T-cell (primary cell): ENCODE measurements around the gene PLXNB3. TPM values are rescaled to one million over a fixed set of nuclear protein-coding genes. Genes with fewer than 3 reads are reported as not detected.

ENCODE experiments used
- ATAC-seq, 4 experiments: fragments of 200-7000 bp in 3 of 4; fragments of 150-1000 bp in 1 of 4; cut with Tn5 transposase; replicated peaks in 1 of 4; 1 replicate in 3 of 4; 2 replicates in 1 of 4; pipeline ENCODE4 v1.10.0; 2021; ENCODE audit warnings: moderate library complexity in 3 of 4, mild to moderate bottlenecking in 2 of 4, moderate number of reproducible peaks in 1 of 4
- CTCF ChIA-PET, 2 donors: fragments of 300-600 bp; sonication (Branson Sonifier 250); formaldehyde crosslinking; loops; one replicate each; lab custom pipeline; 2022; ENCODE audit warnings: antibody characterized with exemption in 2 of 2; lab: Charles Lee
- POLR2A ChIA-PET, 2 donors: fragments of 300-600 bp; sonication (Branson Sonifier 250); formaldehyde crosslinking; loops; one replicate each; lab custom pipeline; 2022; ENCODE audit warnings: antibody characterized with exemption in 2 of 2; lab: Charles Lee
- DNase-seq, 35 experiments: peaks; one replicate each; pipeline versions ENCODE4 v3.0.0 to v3.0.0-alpha.2; 2013 to 2023
- H3K27ac ChIP-seq: one replicate; pipeline ENCODE4 v1.5.1; 2013; ENCODE audit warnings: low read length
- H3K27me3 ChIP-seq, 2 experiments: replicated peaks in 1 of 2; 1 replicate in 1 of 2; 2 replicates in 1 of 2; pipeline versions ENCODE4 v1.6.1 to v1.7.0; 2013; ENCODE audit warnings: low read length in 1 of 2, mixed read lengths in 1 of 2; ENCODE audit not compliant: control insufficient read depth in 2 of 2, insufficient read depth in 2 of 2; ENCODE audit errors: extremely low read depth in 1 of 2
- H3K36me3 ChIP-seq, 2 donors: 1 replicate in 1 of 2; 2 replicates in 1 of 2; pipeline versions ENCODE4 v1.6.1 to v1.7.0; 2013; ENCODE audit warnings: low read length in 1 of 2; ENCODE audit not compliant: control insufficient read depth in 2 of 2, insufficient read depth in 1 of 2; ENCODE audit errors: extremely low read depth in 1 of 2
- H3K4me1 ChIP-seq, 2 experiments: 1 replicate in 1 of 2; 2 replicates in 1 of 2; pipeline versions ENCODE4 v1.6.1 to v1.7.0; 2013; ENCODE audit warnings: low read length in 2 of 2, mixed read lengths in 1 of 2; ENCODE audit not compliant: insufficient read depth in 2 of 2, control insufficient read depth in 1 of 2; ENCODE audit errors: extremely low read depth in 1 of 2
- H3K4me3 ChIP-seq, 2 donors: 1 replicate in 1 of 2; 2 replicates in 1 of 2; pipeline versions ENCODE4 v1.5.1 to v1.7.0; 2013; ENCODE audit warnings: mild to moderate bottlenecking in 2 of 2, low read length in 1 of 2, moderate library complexity in 1 of 2; ENCODE audit not compliant: control insufficient read depth in 1 of 2; ENCODE audit errors: extremely low read depth in 1 of 2
- H3K9me3 ChIP-seq: 2 replicates; pipeline ENCODE4 v1.7.0; 2013
- H3K27ac Mint-ChIP-seq, 2 donors: one replicate each; pipeline ENCODE4 v1.8.0; 2020 to 2021; ENCODE audit warnings: mild to moderate bottlenecking in 2 of 2, mixed read lengths in 2 of 2
- H3K27me3 Mint-ChIP-seq, 2 donors: one replicate each; pipeline ENCODE4 v1.8.0; 2021 to 2022; ENCODE audit warnings: mixed read lengths in 2 of 2
- H3K36me3 Mint-ChIP-seq: one replicate; pipeline ENCODE4 v1.8.0; 2021; ENCODE audit warnings: mixed read lengths
- H3K4me1 Mint-ChIP-seq, 3 donors: one replicate each; pipeline ENCODE4 v1.8.0; 2020 to 2022; ENCODE audit warnings: mixed read lengths in 3 of 3, mild to moderate bottlenecking in 1 of 3
- H3K4me3 Mint-ChIP-seq, 3 donors: one replicate each; pipeline ENCODE4 v1.8.0; 2020 to 2022; ENCODE audit warnings: mild to moderate bottlenecking in 3 of 3, mixed read lengths in 3 of 3, moderate library complexity in 3 of 3
- H3K9me3 Mint-ChIP-seq, 3 donors: one replicate each; pipeline ENCODE4 v1.8.0; 2020 to 2022; ENCODE audit warnings: mixed read lengths in 3 of 3
- WGBS: methylation state at CpG from one replicate; pipeline ENCODE4 v1.1.5; 2013; ENCODE audit warnings: missing lambda C conversion rate; ENCODE audit not compliant: insufficient coverage; 5-methylcytosine and 5-hydroxymethylcytosine counted together
- total RNA-seq, 35 experiments: library from RNA in 6 of 35; stranded (reverse) in 6 of 35; fragments of 120-200 nt in 1 of 35; gene quantifications; one replicate each; pipeline versions ENCODE4 v1.2.1 to v1.2.4 and lab custom pipeline; 2013 to 2026

PLXNB3 gene
- total RNA-seq, 5 donors from 2014 or later (not counting 1 experiment from before 2014, with no cell fraction given), result 0.28 to 0.47 (median 0.43) TPM; not detected in 1

DNA sequence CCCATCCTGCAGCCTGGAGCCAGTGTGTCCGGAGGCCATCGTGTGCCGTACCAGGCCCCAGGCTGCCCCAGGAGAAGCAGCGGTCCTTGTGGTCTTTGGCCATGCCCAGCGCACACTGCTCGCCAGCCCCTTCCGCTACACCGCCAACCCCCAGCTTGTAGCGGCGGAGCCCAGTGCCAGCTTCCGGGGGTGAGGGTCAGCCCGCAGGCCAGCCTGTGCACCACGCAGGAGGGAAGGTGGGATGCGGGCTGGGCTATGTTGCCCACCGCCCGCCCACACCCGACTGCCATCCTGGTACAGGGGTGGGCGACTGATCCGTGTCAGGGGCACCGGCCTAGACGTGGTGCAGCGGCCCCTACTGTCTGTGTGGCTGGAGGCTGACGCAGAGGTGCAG, 9.2 kb downstream of the PLXNB3 start:
- 100% methylated on average over 3 of the region's 23 CpGs for WGBS
- Mint-ChIP-seq H3K4me1 (no peaks in the 10 kb centered on the region), H3K36me3 (no peaks in the 10 kb centered on the region), H3K27ac (no peak overlapping the region), H3K27me3 (no peaks in the 10 kb centered on the region), H3K4me3 (no peak overlapping the region), H3K9me3 (no peaks in the 10 kb centered on the region)
- H3K27ac ChIP-seq, result no peak overlapping the region
- H3K27me3 ChIP-seq, result peaks cover 0 to 10% of the 10 kb centered on the region in 2 experiments
- no peak for ATAC-seq
- DNase-seq, result no peak
- H3K4me3 ChIP-seq, result no peak overlapping the region
- peaks cover 0 to 4% of the 10 kb centered on the region in 2 experiments for H3K4me1 ChIP-seq
- ChIA-PET POLR2A (no interaction called here), CTCF (interaction anchor here in 1 of 2 donors (0.7 kb wide), 1 partner anchor 10 kb away, joined by 3 read pairs; no protein-coding TSS in a partner anchor)
- no peaks in the 10 kb centered on the region for H3K9me3 ChIP-seq
- H3K36me3 ChIP-seq, result no peaks in the 10 kb centered on the region

DNA sequence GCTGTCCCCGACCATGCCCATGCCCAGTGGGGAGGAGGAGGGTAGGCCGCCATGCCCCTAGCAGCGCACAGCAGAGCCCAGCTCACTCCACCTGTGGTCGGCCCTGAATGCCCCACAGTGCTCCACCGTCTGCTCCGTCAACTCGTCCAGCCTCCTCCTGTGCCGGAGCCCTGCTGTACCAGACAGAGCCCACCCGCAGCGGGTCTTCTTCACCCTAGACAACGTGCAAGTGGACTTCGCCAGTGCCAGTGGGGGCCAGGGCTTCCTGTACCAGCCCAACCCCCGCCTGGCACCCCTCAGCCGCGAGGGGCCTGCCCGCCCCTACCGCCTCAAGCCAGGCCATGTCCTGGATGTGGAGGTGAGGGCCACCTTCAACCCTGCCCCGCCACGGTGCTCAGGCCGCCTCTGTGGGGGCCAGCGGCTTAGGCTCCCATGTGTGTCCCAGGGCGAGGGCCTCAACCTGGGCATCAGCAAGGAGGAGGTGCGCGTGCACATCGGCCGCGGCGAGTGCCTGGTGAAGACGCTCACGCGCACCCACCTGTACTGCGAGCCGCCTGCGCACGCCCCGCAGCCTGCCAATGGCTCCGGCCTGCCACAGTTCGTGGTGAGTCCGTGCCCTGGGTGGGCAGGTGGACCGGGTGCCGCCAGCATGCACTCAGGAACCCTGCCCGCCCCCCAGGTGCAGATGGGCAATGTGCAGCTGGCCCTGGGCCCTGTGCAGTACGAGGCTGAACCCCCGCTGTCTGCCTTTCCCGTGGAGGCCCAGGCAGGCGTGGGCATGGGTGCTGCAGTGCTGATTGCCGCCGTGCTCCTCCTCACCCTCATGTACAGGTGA, 9.9 kb downstream of the PLXNB3 start:
- no peaks in the 10 kb centered on the region for H3K9me3 Mint-ChIP-seq
- ChIA-PET POLR2A (no interaction called here), CTCF (no interaction called here)
- 91% methylated on average over 23 of the region's 48 CpGs for WGBS
- H3K27ac Mint-ChIP-seq, result no peak overlapping the region
- Histone ChIP-seq H3K27ac (no peak overlapping the region), H3K4me3 (no peak overlapping the region), H3K9me3 (no peaks in the 10 kb centered on the region), H3K27me3 (peaks cover 0 to 15% of the 10 kb centered on the region in 2 experiments), H3K4me1 (no peaks in the 10 kb centered on the region), H3K36me3 (no peaks in the 10 kb centered on the region)
- no peaks in the 10 kb centered on the region for H3K27me3 Mint-ChIP-seq
- ATAC-seq (no peak), DNase-seq (no peak)
- H3K4me1 Mint-ChIP-seq, result no peaks in the 10 kb centered on the region
- no peak overlapping the region for H3K4me3 Mint-ChIP-seq
- H3K36me3 Mint-ChIP-seq, result no peaks in the 10 kb centered on the region

DNA sequence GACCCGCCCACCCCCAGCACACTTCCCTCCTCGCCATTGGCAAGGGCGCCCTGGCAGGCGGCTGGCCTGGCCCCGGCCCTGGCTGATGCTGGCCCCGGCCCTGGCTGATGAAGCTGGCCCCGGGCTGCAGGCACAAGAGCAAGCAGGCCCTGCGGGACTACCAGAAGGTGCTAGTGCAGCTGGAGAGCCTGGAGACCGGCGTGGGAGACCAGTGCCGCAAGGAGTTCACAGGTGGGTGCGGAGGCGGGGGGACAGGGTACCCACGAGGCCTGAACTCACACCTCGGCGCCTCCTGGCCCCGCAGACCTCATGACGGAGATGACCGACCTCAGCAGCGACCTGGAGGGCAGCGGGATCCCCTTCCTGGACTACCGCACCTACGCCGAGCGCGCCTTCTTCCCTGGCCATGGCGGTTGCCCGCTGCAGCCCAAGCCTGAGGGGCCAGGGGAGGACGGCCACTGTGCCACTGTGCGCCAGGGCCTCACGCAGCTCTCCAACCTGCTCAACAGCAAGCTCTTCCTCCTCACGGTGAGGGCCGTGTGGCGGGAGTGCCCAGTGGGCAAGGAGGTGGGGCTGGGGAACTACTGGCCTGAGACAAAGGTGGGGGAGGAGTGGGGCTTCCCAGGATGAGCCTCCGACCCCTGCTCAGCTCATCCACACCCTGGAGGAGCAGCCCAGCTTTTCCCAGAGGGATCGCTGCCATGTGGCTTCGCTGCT, 10.7 kb downstream of the PLXNB3 start:
- H3K27ac ChIP-seq, result no peak overlapping the region
- no peak overlapping the region for H3K27ac Mint-ChIP-seq
- no peak overlapping the region for H3K4me3 ChIP-seq
- peaks cover 0 to 19% of the 10 kb centered on the region in 2 experiments for H3K27me3 ChIP-seq
- peaks cover 0 to under 1% (median 0%) of the 10 kb centered on the region in 3 donors for H3K4me1 Mint-ChIP-seq
- H3K36me3 Mint-ChIP-seq, result no peaks in the 10 kb centered on the region
- no peak overlapping the region for H3K4me3 Mint-ChIP-seq
- WGBS, result 100% methylated on average over 3 of the region's 37 CpGs
- DNase-seq (peak in 1 of 35 experiments; percentile 0), ATAC-seq (no peak)
- H3K9me3 Mint-ChIP-seq, result no peaks in the 10 kb centered on the region
- ChIA-PET POLR2A (no interaction called here), CTCF (interaction anchor here in 1 of 2 donors (1.1 kb wide), 1 partner anchor 11 kb away, joined by 3 read pairs; no protein-coding TSS in a partner anchor)
- no peaks in the 10 kb centered on the region for H3K9me3 ChIP-seq
- no peaks in the 10 kb centered on the region for H3K4me1 ChIP-seq
- H3K36me3 ChIP-seq, result no peaks in the 10 kb centered on the region
- peaks cover 0 to 1% of the 10 kb centered on the region in 2 donors for H3K27me3 Mint-ChIP-seq

DNA sequence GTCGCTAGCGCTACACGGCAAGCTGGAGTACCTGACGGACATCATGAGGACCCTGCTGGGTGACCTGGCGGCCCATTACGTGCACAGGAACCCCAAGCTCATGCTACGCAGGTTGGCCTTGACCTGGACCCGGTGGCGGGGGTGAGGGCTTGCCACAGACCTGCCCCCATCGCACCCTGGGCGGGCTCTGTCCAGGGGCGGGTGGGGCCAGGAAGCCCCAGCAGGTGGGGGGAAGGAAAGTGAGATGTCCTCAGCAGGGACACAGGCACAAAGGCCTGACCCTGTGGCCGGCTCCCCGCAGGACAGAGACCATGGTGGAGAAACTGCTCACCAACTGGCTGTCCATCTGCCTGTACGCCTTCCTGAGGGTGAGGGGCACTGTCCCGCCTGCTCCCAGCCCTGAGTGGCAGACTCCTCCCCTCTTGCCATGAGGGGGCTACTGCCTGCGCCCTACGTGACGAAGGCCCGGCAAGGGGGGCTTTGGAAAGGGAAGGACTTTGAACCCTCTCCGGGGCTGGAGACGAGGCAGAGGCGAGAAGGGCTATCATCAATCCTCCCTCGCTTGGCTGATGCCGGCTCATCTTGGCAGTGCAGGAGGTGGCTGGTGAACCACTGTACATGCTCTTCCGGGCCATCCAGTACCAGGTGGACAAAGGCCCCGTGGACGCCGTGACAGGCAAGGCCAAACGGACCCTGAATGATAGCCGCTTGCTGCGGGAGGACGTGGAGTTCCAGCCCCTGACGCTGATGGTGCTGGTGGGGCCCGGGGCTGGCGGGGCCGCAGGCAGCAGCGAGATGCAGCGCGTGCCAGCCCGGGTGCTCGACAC, 11.5 kb downstream of the PLXNB3 start:
- H3K4me3 Mint-ChIP-seq, result no peak overlapping the region

DNA sequence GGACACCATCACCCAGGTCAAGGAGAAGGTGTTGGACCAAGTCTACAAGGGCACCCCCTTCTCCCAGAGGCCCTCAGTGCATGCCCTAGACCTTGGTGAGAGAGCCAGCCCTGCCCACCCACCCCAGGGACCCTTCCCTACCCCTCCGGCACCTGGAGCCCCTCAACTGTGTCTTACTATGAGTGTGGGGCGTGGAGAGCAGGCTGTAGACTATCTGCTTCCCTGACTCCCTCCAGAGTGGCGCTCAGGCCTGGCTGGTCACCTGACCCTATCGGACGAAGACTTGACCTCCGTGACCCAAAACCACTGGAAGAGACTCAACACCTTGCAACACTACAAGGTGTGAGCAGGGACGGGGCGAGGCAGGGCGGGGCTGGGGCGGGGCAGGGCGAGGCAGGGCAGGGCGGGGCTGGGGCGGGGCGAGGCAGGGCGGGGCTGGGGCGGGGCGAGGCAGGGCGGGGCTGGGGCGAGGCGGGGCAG, 12.1 kb downstream of the PLXNB3 start:
- Mint-ChIP-seq H3K9me3 (no peaks in the 10 kb centered on the region), H3K27me3 (peaks cover 7 to 8% of the 10 kb centered on the region in 2 donors), H3K36me3 (no peaks in the 10 kb centered on the region), H3K4me3 (no peak overlapping the region), H3K27ac (no peak overlapping the region), H3K4me1 (peaks cover 3 to 7% (median 7%) of the 10 kb centered on the region in 3 donors)
- WGBS, result no CpG with 5 or more reads among the region's 20 CpGs
- Histone ChIP-seq H3K36me3 (no peaks in the 10 kb centered on the region), H3K27me3 (peaks cover 0 to 30% of the 10 kb centered on the region in 2 experiments), H3K4me1 (peaks cover 0 to 8% of the 10 kb centered on the region in 2 experiments), H3K4me3 (no peak overlapping the region), H3K27ac (no peak overlapping the region), H3K9me3 (no peaks in the 10 kb centered on the region)
- ChIA-PET CTCF (no interaction called here), POLR2A (no interaction called here)
- DNase-seq, result no peak
- no peak for ATAC-seq

More for the DNA sequence above, 11.5 kb downstream of the PLXNB3 start:
- Histone ChIP-seq H3K27me3 (peaks cover 0 to 27% of the 10 kb centered on the region in 2 experiments), H3K36me3 (no peaks in the 10 kb centered on the region), H3K4me3 (no peak overlapping the region), H3K27ac (no peak overlapping the region), H3K9me3 (no peaks in the 10 kb centered on the region), H3K4me1 (peaks cover 0 to 5% of the 10 kb centered on the region in 2 experiments)
- no peaks in the 10 kb centered on the region for H3K36me3 Mint-ChIP-seq
- no peaks in the 10 kb centered on the region for H3K9me3 Mint-ChIP-seq
- 91% methylated on average over 26 of the region's 42 CpGs for WGBS
- peaks cover 7 to 8% of the 10 kb centered on the region in 2 donors for H3K27me3 Mint-ChIP-seq
- ATAC-seq (no peak), DNase-seq (peak in 1 of 35 experiments; percentile 2)
- ChIA-PET CTCF (interaction anchor here in 1 of 2 donors (1.1 kb wide), 1 partner anchor 12 kb away, joined by 3 read pairs; no protein-coding TSS in a partner anchor), POLR2A (no interaction called here)
- peaks cover 3 to 7% (median 7%) of the 10 kb centered on the region in 3 donors for H3K4me1 Mint-ChIP-seq
- no peak overlapping the region for H3K27ac Mint-ChIP-seq
